H1 (cell line): Measurements from ENCODE around the gene GAS2.

Source experiments
- EP300 ChIP-seq, 2 experiments: IDR thresholded peaks; 1 replicate in 1 of 2; 2 replicates in 1 of 2; pipeline ENCODE4 v1.6.1; 2011 to 2012; ENCODE audit warnings: low read depth in 2 of 2, low read length in 2 of 2, mild to moderate bottlenecking in 2 of 2, borderline replicate concordance in 1 of 2, inconsistent platforms in 1 of 2, moderate library complexity in 1 of 2
- EZH2 ChIP-seq: fragments of 200-600 bp; sonication (generic); IDR thresholded peaks from 2 replicates; pipeline ENCODE4 v1.7.1; 2012; ENCODE audit warnings: low read depth, mild to moderate bottlenecking, moderate library complexity, low read length, inconsistent platforms; ENCODE audit not compliant: severe bottlenecking
- POLR2A ChIP-seq, 2 experiments: IDR thresholded peaks; 1 replicate in 1 of 2; 2 replicates in 1 of 2; pipeline ENCODE4 v1.6.1; 2011; ENCODE audit warnings: low read depth in 2 of 2, low read length in 2 of 2, mild to moderate bottlenecking in 2 of 2; ENCODE audit errors: control extremely low read depth in 1 of 2
- SIRT6 ChIP-seq: IDR thresholded peaks from one replicate; pipeline ENCODE4 v1.7.1; 2012; ENCODE audit warnings: low read length, inconsistent platforms
- SUZ12 ChIP-seq: fragments of 200-600 bp; sonication (generic); IDR thresholded peaks from 2 replicates; pipeline ENCODE4 v1.6.1; 2012; ENCODE audit warnings: mild to moderate bottlenecking, inconsistent platforms, low read length, moderate library complexity, mixed read lengths
- USF2 ChIP-seq: IDR thresholded peaks from 2 replicates; pipeline ENCODE4 v1.6.1; 2011; ENCODE audit warnings: low read length, improper control_type of control experiment

- TF ChIP-seq EZH2, result no peak
- no peak for TF ChIP-seq USF2
- TF ChIP-seq SIRT6, result no peak
- TF ChIP-seq POLR2A (IDR thresholded peaks at IDR 0.05; ENCODE audit: control extremely low read depth in 1 of 2, low read depth in 2 of 2, low read length in 2 of 2), result no peak
- no peak for TF ChIP-seq EP300 (IDR thresholded peaks at IDR 0.05; ENCODE audit: borderline replicate concordance in 1 of 2, low read depth in 2 of 2, low read length in 2 of 2)
- no peak for TF ChIP-seq SUZ12
These were observed 126.1 kb downstream of the GAS2 start for GRCh38 chr11:22792497-22792896.
